Measurements from ENCODE around the gene HTR2A. TPM values are rescaled to one million over a fixed set of nuclear protein-coding genes. Genes with fewer than 3 reads are reported as not detected.
"Not testable (repeated sequence)": the region's sequence is repeated elsewhere in the genome, so short reads cannot be mapped to it uniquely, and the experiment has no call there.

Gene HTR2A
- total RNA-seq, 4 donors from 2014 or later, result 0.27 to 1.7 (median 0.35) TPM; not detected in 1

DNA sequence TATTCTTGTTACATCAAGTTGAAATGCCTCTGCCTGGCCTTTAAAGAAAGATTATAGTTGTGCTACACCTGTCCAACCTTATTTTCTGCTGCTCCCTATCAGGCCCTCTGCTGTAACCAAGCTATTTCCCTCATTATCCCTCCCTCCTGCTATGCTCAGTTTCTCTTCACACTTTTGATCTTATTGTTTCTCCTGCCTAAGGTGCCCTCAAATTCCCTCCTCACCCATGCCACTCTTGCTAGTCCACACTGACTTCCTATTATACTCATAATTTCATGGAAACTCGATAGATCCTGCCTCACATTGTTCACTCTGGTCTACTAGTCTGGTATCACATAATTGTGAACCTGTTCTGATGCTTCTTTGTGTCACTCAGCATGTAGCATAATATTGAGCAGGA is 80.5 kb downstream of the HTR2A start:
- H3K4me3 ChIP-seq, result no peak overlapping the region
- no peaks in the 10 kb centered on the region for H3K27me3 ChIP-seq
- DNase-seq, result no peak
- no peak for TF ChIP-seq POLR2A (IDR thresholded peaks at IDR 0.05)
- TF ChIP-seq, protein P1, sequence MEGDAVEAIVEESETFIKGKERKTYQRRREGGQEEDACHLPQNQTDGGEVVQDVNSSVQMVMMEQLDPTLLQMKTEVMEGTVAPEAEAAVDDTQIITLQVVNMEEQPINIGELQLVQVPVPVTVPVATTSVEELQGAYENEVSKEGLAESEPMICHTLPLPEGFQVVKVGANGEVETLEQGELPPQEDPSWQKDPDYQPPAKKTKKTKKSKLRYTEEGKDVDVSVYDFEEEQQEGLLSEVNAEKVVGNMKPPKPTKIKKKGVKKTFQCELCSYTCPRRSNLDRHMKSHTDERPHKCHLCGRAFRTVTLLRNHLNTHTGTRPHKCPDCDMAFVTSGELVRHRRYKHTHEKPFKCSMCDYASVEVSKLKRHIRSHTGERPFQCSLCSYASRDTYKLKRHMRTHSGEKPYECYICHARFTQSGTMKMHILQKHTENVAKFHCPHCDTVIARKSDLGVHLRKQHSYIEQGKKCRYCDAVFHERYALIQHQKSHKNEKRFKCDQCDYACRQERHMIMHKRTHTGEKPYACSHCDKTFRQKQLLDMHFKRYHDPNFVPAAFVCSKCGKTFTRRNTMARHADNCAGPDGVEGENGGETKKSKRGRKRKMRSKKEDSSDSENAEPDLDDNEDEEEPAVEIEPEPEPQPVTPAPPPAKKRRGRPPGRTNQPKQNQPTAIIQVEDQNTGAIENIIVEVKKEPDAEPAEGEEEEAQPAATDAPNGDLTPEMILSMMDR (IDR thresholded peaks at IDR 0.05), result no peak
- no peaks in the 10 kb centered on the region for H3K36me3 ChIP-seq
- H3K9me3 ChIP-seq, result peaks cover 0 to 3% (median 0%) of the 10 kb centered on the region in 4 donors
- no peak overlapping the region for H3K27ac ChIP-seq
- H3K4me1 ChIP-seq, result no peaks in the 10 kb centered on the region

DNA sequence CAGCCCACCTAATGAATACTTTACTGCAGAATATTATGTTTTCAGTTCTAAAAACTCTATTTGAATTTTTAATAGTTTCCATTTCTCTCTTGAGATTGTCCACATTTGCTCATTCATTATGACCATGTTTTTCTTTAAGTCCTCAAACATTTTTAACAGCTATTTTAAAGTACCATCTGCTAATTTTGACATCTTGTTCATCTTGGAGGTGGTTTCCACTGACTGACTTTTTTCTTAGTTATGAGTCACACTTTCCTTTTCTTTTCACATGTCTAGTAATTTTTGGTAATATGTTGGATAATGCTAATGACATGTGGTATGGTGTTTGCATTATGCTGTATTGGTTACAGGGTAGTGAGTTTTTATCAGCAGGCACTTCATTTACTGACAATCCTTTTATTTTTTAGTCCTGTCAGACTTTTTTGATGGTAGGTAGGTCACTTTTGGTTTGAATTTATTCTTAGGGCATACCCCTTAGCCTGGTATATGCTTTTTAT is 84.5 kb downstream of the HTR2A start:
- TF ChIP-seq POLR2A (IDR thresholded peaks at IDR 0.05), result no peak
- TF ChIP-seq, protein P1 (IDR thresholded peaks at IDR 0.05), result no peak
- Histone ChIP-seq H3K36me3 (no peaks in the 10 kb centered on the region), H3K27ac (no peak overlapping the region), H3K9me3 (peaks cover 0 to 3% (median 0%) of the 10 kb centered on the region in 4 donors), H3K4me3 (no peak overlapping the region), H3K27me3 (no peaks in the 10 kb centered on the region), H3K4me1 (no peaks in the 10 kb centered on the region)
- no peak for DNase-seq

DNA sequence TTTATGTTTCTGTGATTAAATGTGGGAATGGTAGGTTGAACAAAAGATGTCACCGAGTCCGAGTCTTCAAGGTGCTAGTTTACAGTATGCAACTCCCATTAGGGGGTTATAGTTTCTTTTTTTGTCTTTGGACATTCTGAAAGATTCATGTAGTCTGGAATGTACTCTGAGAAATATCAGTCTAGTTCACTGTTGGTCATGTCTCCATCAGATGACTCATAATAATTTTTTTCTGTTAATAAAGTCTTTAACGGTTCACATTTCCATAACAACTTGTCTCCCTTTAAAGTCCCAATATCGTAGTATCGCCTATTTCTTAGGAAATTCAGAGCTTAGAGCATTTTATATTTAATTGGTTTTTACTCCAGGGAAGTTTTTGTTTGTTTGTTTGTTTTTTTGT is 86.4 kb downstream of the HTR2A start:
- DNase-seq, result no peak
- Histone ChIP-seq H3K27me3 (no peaks in the 10 kb centered on the region), H3K36me3 (no peaks in the 10 kb centered on the region), H3K4me1 (no peaks in the 10 kb centered on the region), H3K27ac (no peak overlapping the region), H3K4me3 (no peak overlapping the region), H3K9me3 (peaks cover 0 to 3% (median 0%) of the 10 kb centered on the region in 4 donors)
- no peak for TF ChIP-seq POLR2A (IDR thresholded peaks at IDR 0.05)
- TF ChIP-seq, protein P1 (IDR thresholded peaks at IDR 0.05), result no peak

DNA sequence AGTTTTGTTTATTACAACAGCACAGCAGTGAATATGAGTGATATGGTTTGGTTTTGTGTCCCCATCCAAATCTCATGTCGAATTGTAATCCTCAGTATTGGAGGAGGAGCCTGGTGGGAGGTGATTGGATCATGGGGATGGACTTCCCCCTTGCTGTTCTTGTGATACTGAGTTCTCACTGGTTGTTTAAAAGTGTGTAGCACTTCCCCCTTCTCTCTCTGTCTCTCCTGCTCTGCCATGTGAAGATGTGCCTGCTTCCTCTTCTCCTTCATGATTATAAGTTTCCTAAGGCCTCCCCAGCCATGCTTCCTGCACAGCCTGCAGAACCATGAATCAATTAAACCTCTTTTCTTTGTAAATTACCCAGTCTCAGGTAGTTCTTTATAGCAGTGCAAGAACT is 91.9 kb downstream of the HTR2A start:
- not testable (repeated sequence) for H3K27ac ChIP-seq

DNA sequence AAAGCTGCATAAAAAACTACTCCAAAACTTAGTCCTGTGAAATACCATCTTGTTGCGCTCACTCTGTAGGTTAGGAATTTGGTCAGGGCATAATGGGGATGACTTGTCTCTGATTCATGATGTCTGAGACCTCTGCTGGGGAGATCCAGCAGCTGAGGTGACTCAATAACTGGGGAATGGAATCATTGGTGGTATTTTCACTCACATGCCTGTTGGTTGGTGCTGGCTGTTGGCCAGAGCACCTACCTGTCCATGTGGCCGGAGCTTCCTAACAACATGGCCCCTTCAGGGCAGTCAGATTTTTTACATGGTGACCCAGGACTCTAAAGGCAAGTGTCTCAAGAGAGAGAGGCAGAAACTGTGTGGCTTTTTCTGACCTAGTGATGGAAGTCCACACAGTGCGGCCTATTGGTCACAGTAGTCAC is 92.5 kb downstream of the HTR2A start:
- no peaks in the 10 kb centered on the region for H3K4me1 ChIP-seq
- H3K4me3 ChIP-seq, result no peak overlapping the region
- no peak for DNase-seq
- H3K9me3 ChIP-seq, result no peaks in the 10 kb centered on the region
- H3K36me3 ChIP-seq, result no peaks in the 10 kb centered on the region
- TF ChIP-seq, protein P1 (IDR thresholded peaks at IDR 0.05), result no peak
- TF ChIP-seq POLR2A (IDR thresholded peaks at IDR 0.05), result no peak
- H3K27ac ChIP-seq, result no peak overlapping the region
- no peaks in the 10 kb centered on the region for H3K27me3 ChIP-seq

More for the DNA sequence above, 91.9 kb downstream of the HTR2A start:
- not testable (repeated sequence) for DNase-seq, H3K9me3 ChIP-seq, H3K4me1 ChIP-seq, H3K27me3 ChIP-seq, H3K36me3 ChIP-seq, H3K4me3 ChIP-seq

DNA sequence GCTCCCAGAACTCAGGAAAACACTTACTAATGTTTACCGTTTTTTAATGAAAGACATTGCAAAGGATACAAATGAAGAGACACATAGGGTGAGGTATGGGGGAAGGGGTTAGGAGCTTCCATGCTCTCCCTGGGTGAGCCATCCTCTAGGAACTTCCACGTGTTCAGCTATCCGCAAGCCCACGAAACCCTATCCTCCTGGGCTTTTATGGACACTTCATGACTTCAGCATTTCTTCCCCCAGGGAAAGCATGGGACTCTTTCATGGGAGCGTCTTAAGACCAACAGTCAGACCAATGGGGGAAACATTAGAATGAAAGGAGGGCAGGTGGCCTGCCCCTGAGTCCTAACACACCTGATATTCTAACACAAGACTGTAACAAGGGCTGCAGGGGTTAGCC is 93.3 kb downstream of the HTR2A start:
- H3K27ac ChIP-seq, result no peak overlapping the region
- no peak for DNase-seq
- TF ChIP-seq, protein P1 (IDR thresholded peaks at IDR 0.05), result no peak
- TF ChIP-seq POLR2A (IDR thresholded peaks at IDR 0.05), result no peak

More for the DNA sequence above, 93.3 kb downstream of the HTR2A start:
- Histone ChIP-seq H3K9me3 (no peaks in the 10 kb centered on the region), H3K4me3 (no peak overlapping the region), H3K36me3 (no peaks in the 10 kb centered on the region), H3K4me1 (no peaks in the 10 kb centered on the region), H3K27me3 (no peaks in the 10 kb centered on the region)
